Measurements from ENCODE around the gene ADIPOR1. TPM values are rescaled to one million over a fixed set of nuclear protein-coding genes. Genes with fewer than 3 reads are reported as not detected.
A peak's percentile ranks its signal among the peaks of the same experiment; 100 is the strongest.
"Not testable (repeated sequence)": the region's sequence is repeated elsewhere in the genome, so short reads cannot be mapped to it uniquely, and the experiment has no call there.

Gene ADIPOR1
- total RNA-seq, 1 donor, result 104 TPM

DNA sequence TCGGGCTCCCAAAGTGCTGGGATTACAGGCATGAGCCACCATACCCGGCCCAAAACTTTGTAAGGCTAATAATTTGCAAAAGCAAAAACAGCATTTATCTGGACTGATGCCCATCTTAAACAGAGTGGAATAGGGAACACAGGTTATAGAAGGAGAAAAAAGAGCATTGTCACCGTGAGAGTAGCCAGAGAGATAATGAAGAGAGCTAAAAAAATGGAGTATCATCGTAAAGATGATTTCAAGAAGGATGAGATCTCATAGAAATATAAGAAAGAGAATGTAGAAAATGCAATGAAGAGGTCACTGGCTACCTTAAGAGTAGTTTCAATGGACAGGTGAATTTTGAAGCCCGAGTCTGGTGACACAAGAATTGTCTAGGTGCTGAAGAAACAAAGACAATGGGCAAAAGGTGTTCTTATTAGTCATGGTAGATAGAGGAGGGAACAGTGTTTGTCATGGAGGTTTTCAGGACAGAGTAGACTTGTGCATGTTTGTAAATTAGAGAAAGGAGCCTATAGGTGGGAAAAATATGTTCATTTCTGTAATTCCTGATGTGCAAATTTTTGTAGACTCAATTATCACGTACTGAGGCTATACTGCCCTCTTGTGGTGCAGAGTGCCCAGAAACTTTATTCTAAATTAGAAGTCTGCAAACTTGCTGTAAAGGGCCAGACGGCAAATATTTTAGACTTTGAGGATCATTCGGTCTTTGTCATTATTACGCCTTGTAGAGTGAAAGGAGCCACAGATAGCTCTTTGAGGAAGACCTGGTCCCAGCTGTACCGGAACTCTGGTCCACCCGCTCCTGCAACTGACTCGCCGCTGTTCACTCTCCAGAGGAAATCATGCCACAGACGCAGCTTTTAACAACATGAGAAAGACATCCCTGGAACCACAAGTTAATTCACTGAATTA lies 41.0 kb upstream of the ADIPOR1 start:
- no peak overlapping the region for H3K4me3 ChIP-seq (ENCODE audit: low read depth, low read length)
- peak; percentile 73 for DNase-seq (ENCODE audit: low read depth)
- TF ChIP-seq, protein P1, sequence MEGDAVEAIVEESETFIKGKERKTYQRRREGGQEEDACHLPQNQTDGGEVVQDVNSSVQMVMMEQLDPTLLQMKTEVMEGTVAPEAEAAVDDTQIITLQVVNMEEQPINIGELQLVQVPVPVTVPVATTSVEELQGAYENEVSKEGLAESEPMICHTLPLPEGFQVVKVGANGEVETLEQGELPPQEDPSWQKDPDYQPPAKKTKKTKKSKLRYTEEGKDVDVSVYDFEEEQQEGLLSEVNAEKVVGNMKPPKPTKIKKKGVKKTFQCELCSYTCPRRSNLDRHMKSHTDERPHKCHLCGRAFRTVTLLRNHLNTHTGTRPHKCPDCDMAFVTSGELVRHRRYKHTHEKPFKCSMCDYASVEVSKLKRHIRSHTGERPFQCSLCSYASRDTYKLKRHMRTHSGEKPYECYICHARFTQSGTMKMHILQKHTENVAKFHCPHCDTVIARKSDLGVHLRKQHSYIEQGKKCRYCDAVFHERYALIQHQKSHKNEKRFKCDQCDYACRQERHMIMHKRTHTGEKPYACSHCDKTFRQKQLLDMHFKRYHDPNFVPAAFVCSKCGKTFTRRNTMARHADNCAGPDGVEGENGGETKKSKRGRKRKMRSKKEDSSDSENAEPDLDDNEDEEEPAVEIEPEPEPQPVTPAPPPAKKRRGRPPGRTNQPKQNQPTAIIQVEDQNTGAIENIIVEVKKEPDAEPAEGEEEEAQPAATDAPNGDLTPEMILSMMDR (IDR thresholded peaks at IDR 0.05; ENCODE audit: insufficient read depth, low read length), result peak; percentile 77

DNA sequence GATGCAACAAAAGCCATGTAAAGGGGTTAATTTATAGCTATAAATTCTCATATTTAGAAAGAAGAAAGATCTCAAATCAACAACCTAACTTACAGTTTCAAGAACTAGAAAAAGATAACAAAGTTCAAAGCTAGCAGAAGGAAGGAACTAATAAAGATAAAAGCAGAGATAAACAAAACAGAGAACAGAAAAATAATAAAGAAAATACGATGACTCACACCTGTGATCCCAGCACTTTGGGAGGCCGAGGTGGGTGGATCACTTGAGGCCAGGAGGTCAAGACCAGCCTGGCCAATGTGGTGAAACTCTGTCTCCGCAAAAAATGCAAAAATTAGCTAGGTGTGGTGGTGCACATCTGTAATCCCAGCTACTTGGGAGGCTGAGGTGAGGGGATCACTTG lies 36.6 kb upstream of the ADIPOR1 start:
- no peak overlapping the region for H3K4me3 ChIP-seq (ENCODE audit: low read depth, low read length)
- no peak for DNase-seq (ENCODE audit: low read depth)
- TF ChIP-seq, protein P1 (IDR thresholded peaks at IDR 0.05; ENCODE audit: insufficient read depth, low read length), result no peak

DNA sequence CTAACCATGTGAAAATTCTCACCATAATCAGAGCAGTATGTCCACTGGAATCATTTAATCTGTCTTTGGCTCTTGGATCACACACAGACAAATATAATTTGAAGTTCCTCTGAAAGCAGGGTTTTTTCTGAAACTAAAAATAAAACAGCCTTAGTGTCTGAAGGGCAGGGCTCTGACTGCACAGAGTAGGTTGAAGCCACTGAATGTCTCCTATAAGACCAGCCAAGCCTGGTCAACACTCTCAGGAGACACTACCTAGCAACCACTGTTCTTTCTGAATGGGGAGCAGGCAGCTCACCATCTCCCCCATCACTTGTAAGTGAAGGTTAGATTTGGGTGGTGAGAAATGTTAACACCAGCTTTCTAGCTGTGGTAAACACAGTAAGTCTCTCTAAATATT lies 33.0 kb upstream of the ADIPOR1 start:
- TF ChIP-seq, protein P1 (IDR thresholded peaks at IDR 0.05; ENCODE audit: insufficient read depth, low read length), result no peak
- H3K4me3 ChIP-seq (ENCODE audit: low read depth, low read length), result no peak overlapping the region
- DNase-seq (ENCODE audit: low read depth), result no peak

DNA sequence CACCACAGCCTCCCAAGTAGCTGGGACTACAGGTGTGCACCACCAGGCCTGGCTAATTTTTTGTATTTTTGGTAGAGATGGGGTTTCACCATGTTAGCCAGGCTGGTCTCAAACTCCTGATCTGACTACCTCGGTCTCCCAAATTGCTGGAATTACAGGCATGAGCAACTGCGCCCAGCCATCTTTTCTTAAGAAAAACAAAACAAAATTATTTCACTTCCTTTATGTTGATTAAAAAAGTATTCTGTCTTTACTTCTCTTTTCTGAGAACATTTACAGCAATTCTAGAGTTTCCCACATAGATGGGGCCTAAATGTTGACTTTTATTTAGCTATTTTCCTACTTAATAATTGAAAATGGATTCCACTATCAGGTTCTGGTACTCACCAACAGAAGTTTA lies 31.8 kb upstream of the ADIPOR1 start:
- H3K4me3 ChIP-seq (ENCODE audit: low read depth, low read length), result no peak overlapping the region
- TF ChIP-seq, protein P1 (IDR thresholded peaks at IDR 0.05; ENCODE audit: insufficient read depth, low read length), result no peak
- DNase-seq (ENCODE audit: low read depth), result no peak

DNA sequence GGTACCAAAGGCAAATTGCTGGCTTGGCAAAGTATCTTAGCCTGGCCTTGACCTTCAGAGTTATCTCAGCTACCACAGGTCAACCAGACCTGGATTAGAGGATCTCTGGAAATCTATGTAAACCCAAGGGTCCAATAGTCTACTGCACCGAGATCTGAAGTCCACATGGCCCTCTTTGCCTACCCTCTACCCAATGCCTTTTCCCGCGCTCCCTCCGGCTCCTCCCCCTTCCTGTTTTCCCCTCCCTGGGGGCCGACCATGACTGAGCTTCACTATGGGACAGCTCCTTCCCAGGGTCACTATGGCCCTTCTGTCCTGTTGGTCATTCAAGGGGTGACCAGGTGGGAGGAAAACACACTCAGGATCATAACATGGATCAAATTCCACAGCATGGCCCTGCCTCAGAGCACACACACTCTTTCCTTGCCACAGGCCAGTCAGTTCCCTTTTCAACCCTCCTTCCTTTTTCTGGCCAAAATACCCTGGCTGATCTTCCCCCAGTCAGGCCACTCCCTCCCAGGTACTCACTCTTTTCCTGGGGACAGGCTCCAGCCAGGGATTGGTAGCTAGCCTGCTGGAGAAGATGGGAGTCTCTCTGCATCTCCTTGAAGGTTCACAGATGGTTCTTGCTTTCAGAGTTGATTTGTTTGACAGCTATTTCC lies 29.9 kb upstream of the ADIPOR1 start:
- no peak overlapping the region for H3K4me3 ChIP-seq (ENCODE audit: low read depth, low read length)
- no peak for DNase-seq (ENCODE audit: low read depth)
- TF ChIP-seq, protein P1 (IDR thresholded peaks at IDR 0.05; ENCODE audit: insufficient read depth, low read length), result no peak

DNA sequence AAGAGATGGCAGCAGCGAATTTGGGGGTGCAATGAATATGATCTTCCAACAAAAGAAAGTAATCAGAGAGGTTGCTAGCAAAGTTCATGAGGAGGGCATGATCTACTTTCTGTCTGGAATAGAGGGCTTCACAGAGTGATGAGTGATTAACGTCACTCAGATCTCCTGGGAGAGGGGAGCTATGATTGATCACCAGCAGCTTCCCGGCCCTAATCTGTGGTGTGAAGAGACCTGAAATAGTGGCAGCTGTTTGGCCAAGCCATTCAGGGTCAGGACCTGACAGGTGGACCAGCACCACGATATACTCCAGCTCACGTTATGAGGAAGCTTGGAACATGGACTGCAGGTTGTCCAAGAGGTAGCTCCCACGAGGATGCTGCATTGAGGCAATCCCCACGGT lies 29.1 kb upstream of the ADIPOR1 start:
- TF ChIP-seq, protein P1 (IDR thresholded peaks at IDR 0.05; ENCODE audit: insufficient read depth, low read length), result no peak
- no peak overlapping the region for H3K4me3 ChIP-seq (ENCODE audit: low read depth, low read length)
- DNase-seq (ENCODE audit: low read depth), result no peak

DNA sequence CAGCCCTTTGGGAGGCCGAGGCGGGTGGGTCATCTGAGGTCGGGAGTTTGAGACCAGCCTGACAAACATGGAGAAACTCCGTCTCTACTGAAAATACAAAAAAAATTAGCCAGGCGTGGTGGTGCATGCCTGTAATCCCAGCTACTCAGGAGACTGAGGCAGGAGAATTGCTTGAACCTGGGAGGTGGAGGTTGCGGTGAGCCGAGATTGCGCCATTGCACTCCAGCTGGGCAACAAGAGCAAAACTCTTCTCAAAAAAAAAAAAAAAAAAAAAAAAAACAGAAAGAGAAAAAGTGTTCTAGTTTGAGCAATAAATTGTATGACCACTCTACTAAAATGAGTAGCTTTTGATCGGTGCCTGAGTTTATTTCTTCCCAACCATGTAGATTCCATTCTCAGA lies 28.0 kb upstream of the ADIPOR1 start:
- DNase-seq (ENCODE audit: low read depth); H3K4me3 ChIP-seq (ENCODE audit: low read depth, low read length): not testable (repeated sequence)
